HG02610 (cell line): ENCODE measurements around the gene FNDC8.
"Not testable (repeated sequence)": the region's sequence is repeated elsewhere in the genome, so short reads cannot be mapped to it uniquely, and the experiment has no call there.

ENCODE experiments used
- ATAC-seq: cut with Tn5 transposase; IDR thresholded peaks from one replicate; pipeline ENCODE4 v1.9.1; 2021; ENCODE audit warnings: mild to moderate bottlenecking, moderate library complexity; ENCODE audit not compliant: unreplicated experiment

FNDC8 gene

DNA sequence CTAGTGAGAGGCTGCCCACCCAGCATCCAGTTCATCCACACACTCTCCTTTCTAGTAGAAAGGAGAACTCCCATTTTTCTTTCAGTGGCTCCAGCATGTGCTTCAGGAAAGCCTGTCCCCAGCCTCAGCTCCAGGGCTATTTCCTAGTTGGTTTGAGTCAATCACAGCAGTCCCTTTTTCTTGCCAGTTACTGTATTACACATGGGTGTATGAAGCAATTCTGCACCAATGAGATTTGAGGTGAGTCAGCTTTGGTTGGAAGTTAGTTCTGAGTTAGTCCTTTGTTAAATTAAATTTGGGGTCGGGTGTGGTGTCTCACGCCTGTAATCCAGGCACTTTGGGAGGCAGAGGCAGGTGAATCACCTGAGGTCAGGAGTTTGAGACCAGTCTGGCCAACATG lies 26.5 kb upstream of the FNDC8 start:
- ATAC-seq: no peak

DNA sequence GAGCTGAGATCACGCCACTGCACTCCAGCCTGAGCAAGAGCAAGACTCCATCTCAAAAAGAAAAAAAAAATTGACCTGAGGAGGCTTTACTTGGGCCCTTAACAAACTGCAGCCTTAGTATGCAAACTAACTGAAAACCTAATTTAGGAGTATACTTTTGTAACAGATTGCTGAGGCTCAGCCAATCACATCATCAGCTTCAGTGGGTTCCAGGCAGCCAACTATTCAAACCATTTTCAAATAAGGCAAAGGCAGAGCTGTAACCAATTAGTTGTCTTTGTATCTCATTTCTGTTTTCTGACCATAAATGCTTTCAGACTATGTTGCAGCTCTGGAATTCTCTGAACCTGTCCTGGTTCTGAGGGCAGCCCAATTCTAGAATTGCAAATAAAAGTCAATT lies 25.7 kb upstream of the FNDC8 start:
- ATAC-seq: no peak

DNA sequence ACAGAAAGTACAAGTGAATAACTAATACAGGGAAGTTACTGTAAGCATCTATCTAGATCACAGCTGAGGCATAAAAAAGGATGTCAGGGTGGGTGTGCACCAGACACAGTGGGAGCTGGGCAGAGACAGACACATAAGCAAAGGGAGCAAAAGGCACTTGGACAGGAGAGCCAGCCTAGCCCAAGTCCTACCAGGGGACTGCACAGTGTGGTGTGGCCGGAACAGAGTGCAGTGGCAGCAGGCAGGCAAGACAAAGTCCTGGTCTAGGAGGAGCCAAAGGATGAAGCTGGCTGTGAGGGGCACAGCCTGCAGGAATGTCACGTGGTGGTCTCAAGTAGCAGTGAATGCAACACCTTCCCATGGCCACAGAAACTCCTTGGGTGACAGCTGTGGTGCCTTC lies 23.6 kb upstream of the FNDC8 start:
- ATAC-seq: no peak

DNA sequence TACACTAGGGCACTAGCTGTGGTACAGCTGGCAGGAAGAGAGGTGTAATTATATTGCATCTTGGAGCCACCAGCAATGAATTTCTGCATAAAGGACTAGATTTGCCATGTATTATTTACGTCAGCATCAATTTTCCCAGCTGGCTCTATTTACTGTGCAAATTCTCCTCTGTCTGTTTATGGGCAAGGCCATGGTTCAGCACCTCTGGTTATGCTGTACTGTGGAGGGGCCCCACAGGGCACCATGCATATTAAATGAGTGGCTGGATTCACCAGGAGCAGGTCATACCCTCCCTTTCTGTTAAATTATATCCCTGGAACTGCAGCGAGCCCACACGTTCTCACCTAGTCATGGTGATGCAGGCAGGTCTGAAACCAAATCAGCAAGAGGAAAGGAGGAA lies 21.5 kb upstream of the FNDC8 start:
- no peak for ATAC-seq

DNA sequence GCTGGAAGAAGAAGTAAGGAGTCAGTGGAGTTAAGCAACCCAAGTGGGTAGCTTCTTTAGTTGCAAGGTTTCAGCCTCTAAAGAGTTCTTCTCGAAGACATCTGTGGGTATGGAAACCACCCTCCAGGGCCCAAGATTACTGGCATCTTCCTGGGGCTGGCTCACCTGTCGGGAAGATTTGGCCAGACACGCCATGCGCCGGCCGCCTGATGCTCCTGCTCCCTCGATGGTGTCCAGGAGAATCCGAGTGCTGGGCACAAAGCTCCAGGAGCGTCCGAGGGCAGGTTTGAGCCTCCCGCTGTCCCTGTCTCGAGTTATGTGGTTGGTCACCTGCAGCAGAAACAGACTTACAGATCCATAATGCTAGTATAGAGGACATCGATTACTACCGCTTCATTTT lies 20.4 kb upstream of the FNDC8 start:
- ATAC-seq: no peak

DNA sequence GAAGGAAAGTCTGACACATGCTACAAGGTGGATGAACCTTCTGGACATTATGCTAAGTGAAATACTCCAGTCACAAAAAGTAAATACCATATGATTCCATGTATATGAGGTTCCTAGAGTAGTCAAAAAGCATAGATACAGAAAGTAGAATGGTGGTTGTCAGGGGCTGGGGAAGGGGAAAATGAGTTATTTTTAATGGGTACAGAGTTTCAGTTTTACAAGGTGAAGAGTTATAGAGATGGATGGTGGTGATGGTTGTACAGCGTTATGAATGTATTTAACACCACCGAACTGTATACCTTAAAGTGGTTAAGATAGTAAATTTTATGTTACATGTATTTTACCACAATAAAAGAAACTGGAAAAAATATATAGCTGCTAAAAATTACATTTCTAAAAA lies 19.7 kb upstream of the FNDC8 start:
- no peak for ATAC-seq

DNA sequence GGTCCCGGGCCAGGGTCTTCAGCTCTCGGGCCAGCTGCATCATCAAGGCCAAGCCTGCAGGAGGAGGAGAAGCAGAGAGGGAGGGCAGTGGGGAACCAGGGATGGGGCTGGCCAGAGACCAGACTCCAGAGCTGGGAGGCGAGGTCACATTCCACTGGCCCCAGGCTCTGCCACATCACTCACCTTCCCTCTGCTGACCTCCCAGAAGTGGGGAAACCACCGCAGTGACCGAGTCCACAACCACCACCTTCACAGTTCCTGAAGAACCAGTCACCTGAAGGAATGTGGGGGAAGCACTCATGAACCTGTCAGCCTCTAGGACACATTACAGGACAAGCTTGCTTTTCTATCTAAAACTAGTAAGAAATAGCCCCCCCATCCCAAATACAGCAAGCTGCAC lies 18.1 kb upstream of the FNDC8 start:
- no peak for ATAC-seq

DNA sequence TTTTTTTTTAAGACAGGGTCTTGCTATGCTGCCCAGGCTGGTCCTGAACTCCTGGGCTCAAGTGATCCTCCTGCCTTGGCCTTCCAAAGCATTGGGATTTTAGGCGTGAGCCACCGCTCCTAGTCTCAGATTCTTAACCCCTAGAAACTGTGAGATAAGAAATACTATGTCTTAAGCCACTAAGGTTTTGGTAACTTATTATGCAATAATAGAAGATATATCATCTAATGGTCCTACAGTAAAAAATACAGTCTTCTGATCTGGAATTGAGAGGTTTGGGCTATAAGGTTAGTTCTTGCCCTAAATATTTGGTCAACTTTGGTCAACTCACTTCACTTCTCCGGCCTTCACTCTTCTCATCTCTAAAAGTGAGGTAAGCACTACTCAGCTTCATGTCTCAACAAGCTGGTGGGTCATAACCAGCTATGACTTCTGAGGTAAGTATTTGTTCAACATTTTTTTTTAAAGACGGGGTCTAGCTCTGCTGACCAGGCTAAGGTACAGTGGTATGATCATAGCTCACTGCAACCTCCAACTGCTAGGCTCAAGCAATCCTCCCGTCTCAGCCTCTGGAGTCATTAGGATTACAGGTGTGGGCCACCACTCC lies 16.5 kb upstream of the FNDC8 start:
- no peak for ATAC-seq

DNA sequence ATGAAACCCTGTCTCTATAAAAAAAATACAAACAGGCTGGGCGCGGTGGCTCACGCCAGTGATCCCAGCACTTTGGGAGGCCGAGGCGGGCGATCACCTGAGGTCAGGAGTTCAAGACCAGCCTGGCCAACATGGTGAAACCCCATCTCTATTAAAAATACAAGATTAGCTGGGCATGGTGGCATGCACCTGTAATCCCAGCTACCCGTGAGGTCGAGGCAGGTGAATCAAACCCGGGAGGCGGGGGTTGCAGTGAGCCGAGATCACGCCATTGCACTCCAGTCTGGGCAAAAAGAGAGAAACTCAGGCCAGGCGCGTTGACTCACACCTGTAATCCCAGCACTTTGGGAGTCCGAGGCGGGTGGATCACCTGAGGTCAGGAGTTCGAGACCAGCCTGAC lies 10.6 kb upstream of the FNDC8 start:
- not testable (repeated sequence) for ATAC-seq

DNA sequence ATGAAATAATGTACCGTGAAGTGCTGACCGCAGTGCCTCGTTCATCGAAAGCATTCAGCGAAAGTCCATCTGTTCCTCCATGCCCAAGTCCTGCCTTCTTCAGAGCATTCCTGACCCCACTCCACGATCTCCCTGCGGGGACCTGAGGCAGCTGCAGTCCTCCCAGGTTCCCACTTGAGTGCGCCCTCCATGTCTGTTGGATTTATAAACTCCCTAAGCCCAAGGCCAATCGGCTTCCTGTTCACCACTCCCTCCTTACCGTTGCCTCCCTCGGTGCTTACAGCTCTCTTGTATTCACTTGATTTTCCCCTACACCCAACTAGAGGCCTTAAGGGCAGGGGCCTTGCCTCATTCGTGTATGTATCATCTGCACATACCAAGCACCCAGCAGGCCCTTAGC lies 4.6 kb upstream of the FNDC8 start:
- ATAC-seq: no peak

DNA sequence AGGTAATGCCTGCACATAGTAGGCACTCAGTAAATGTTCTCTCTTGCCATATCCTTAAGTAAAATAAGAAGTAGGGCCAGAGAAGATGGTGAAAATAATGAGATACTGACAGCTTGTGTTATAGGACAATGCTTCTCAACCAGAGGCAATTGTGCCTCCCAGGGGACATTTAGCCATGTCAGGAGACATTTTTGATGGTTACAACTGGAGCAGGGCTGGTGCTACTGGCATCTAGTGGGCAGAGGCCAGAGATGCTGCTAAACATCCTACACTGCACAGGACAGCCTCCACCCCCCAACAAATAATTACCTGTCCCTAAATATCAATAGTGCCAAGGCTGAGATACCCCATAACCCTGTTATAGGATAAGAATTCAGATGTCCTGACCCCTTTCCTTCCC lies 3.4 kb upstream of the FNDC8 start:
- no peak for ATAC-seq

DNA sequence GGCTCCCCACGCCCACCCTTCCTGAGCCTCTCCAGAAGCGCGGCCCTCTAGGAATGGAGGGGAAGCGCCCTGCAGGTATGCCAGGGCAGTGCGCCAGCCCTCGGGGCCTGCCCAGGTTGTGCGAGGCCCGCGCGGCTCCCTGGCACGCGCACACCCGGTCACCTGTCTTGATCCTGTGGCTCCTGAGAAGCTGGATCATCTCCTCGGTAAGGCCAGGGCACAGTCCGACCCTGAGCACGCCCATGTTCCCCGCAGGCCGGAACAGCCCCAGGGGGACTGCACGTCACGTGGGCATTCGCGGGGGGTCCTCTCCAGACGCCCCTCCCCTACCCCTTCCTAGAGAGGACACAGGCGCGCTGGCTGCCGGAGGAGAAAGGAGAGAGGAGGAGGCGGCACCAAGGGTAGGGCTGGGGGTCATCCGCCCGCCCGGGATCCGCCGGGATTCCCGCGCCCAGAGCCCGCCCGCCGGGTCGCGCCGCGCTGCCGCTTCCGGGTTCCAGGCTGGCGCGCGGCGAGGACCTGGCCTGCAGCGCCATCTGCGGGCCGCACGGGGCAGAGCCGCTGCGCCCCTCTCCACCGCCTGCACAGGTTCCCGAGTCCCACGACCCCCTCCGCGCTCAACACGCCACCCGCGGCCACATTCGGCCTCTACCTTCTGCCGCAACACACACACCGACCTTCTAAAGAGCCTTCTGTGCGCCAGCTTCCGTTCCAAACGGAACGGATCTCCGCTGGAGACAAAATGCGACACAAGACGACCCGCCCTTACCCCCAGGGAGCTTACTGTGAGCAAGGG lies 1.8 kb upstream of the FNDC8 start, which contains the start of gene RAD51D:
Gene RAD51D, minus strand, starts transcription at position 491 of the 796 bp plus-strand sequence. Its CDS starts 247 bp downstream, at position 244.
- ATAC-seq: peak; percentile 76

DNA sequence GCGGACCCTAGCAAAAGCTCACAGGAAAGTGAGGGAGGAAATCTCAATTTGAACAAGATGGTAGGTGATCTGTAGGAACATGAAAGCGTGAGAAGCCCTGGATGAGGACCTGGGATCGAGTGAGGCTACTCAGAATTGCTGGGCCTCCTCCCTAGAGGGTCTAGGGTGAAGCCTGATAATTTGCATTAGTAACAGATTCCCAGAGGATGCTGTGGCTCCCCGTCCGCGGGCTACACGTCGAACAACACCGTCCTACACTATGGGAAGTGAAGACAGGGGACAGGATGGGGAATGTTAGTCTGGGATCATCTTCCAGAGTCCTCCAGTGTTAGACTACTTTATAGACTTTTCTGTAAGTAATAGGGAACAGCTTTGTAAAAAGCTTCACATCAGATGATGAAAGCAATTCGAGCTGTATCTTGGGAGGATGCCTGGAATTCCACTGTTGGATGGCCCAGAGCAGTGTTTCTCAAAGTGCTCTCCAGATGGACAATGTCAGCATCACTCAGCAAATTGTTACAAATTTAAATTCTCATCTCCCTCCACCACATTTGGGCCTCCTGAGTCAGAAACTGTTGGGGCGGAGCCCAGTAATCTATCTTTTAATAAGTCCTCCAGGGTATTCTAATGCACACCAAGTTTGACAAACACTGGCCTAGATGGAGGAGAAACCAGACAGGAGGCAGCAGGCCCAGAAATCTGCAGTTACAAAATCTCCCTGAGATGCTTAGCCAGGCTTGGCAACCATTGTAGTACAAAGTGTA lies 6.5 kb downstream of the FNDC8 start:
- no peak for ATAC-seq

DNA sequence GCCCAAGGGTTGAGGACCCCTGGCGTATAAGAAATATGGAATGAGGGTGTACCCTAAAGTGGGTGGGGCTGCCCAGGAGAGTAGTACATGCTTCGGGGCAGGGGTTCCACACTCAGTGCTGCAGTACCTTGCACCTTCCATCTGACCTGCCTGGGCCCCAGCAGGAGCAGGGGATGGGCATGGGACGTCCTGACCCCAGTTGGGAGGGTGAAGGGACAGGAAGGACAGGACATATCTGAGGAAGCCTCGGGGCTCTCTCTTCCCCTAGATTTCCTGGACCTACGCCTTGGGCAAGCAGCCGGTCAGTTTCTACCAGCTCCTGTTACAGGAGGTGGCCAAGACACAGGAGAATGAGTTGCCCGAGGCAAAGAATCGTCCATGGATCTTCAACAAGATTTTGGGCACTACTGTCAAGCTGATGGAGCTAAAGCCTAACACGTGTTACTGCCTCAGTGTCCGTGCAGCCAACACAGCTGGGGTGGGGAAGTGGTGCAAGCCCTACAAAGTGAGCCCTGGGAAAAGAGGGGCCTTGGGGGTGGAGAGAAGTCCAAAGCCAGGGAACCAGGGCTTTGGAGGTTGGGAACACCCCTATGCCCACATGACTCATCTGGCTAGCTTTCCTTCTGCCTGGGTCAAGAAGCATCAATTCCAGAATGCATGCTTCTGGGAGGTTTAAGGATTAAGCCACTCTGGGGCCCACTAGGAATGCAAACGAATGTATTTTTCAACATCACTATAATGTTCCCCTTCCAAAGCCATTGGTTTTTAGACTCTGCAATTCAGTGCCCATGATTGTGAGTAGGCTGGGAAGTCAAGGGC lies 7.9 kb downstream of the FNDC8 start:
- ATAC-seq: no peak

DNA sequence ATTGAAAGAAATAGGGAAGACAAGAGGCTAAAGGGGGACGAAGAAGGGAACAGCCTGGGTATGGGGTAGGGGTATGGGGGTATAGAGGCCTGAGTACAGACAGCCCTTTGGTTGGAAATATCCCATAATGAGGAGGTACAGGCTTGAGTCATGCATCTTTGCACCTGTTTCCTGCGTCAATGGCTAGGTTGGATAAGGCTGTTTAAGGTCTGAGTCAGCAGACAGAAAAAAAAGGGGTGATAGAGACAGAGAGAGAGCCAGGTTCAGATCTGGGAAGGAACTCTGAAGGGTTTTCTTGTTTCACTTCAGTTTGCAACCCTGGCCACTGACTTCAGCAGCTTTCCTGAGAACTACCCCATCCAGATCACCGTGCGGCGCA lies 8.5 kb downstream of the FNDC8 start:
- ATAC-seq: no peak

DNA sequence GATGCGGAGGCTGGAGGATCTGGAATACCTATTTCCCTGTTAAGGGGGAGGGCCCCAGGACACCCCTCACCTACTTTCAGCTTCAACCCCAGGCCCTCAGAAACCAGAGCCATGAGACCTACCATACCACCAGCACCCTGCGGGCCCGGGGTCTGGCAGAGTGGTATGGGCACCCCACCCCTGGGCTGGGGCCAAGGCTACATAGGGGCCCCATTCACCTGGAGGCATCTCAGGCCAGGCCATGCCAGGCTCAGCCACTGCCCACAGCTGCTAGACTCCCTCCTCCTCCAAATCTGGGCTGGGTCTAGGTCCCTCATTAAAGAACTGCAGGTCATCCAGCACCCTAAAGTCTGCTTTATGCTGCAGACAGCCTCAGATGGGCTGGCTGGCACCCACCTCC lies 9.0 kb downstream of the FNDC8 start:
- no peak for ATAC-seq

DNA sequence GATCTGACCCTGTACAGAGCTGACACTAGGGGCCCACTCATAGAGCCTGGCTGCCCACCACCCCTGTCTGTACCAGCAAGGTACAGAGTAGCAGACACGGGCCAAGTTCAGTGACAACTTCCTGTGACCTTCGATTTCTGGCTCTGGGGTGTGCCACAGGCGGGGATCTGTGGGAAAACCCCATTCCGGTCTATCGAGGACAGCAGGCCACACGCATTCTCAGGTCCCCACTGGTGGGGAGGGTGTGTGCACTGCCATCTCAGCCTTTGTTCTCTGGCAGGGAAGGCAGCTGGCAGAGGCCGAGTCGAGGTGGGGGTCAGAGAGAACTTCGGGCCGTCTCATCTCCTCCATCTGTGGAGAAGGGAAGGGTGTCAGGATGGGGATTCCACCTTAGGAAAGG lies 10.7 kb downstream of the FNDC8 start:
- ATAC-seq: no peak

DNA sequence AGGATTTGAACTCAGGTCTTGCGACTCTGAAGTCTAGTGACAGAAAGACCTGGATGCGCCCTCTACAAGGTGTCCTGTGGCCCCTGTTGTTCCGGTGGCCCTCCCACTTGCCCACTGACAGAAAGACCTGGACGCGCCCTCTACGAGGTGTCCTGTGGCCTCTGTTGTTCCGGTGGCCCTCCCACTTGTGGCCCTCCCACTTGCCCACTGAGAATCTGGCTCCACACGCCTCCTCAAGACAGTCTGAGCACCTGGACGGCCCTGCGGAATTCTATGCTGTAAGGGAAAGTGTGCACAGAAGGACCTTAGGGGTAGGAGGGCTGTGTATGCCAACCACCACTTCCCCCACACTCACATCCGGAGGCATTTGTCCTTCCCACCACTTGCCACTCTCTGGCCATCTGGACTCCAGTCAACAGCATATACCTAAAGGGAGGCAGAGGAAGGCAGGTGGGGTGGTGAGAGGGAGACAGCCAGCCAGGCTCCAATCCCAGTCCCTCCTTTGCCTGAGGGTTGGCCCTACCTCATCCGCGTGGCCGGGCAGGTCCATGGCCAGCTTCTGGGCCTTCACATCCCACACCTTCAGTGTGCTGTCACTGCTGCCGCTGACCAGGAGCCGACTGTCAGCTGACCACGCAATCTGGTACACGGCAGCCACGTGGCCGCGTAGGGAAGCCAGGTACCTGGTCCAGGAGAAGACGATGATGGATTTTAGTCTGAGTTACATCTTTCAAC lies 11.6 kb downstream of the FNDC8 start:
- no peak for ATAC-seq

DNA sequence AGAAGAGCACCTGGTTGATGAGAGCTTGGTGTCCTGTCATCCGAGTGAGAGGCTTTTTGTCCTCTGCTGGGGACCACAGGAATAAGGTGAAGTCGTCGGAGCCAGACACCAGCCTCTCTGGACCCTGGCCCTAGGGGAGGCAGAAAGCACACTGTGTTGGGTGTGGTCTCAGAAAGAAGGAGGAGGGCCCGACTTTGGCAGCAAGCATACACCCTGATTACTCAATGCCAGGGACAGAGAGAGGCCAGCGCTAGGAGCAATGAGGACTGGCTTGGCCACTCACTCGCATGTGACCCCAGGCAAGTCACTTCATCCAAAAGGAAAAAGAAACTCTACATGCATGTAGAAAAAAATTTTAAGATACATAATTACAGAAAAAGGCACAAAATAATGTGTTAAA lies 13.9 kb downstream of the FNDC8 start:
- ATAC-seq: no peak

DNA sequence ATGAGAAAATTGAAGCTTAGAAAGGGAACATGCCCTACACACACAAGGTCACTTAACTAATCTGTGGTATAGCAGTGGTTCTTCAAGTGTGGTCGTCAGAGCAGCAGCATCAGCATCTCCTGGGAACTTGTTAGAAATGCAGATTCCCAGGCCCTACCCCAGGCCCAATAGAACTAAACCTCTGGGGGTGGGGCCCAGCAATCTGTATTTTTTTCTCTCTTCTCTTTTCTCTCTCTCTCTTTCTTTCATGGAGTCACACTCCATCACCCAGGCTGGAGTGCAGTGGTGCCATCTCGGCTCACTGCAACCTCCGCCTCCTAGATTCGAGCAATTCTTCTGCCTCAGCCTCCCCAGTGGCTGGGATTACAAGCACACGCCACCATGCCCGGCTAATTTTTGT lies 16.8 kb downstream of the FNDC8 start:
- ATAC-seq: no peak
